Measurements from ENCODE around the gene SCAF8. TPM values are rescaled to one million over a fixed set of nuclear protein-coding genes. Genes with fewer than 3 reads are reported as not detected.

The SCAF8 gene
- polyA plus RNA-seq, 1 donor from 2014 or later: 34.1 TPM

DNA sequence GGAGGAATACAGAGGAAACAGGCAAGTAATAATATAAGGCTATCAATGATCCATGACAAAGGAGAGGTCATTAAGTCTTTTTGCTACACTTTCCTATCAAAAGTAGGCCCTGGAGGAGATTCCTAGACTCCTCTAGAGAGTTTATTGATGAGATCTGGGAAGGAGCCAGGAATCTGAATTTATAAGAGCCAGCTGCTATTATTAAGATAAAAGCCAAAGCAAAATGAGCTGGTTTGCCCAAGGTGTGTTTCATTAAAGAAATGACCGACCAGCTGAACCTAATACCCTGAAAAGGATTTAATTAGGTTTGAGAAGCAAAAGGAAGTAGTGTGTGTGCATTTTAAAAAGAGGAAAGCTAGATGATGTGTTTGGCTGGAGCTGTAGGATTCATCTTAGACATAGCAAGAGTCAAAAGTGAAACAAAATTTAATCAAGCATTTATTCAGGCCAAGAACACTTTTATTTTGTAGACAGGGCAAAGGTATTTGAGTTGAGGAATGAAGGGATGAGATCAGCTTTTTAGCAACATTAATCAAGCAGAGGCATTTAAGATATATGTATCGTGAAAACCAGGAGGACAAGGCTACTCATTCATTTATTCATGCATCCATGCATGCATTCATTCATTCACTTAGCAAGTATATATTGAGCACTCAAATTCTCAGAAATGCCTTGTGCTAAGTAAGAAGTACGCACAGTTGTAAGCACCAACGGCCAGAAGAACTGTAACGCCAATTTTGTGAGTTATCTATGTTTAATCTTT lies 43.5 kb upstream of the SCAF8 start:
- H3F3A ChIP-seq (ENCODE audit: insufficient read depth, low read length, poor library complexity, severe bottlenecking): no peaks in the 10 kb centered on the region
- no peak for TF ChIP-seq RAD21 (conservative IDR thresholded peaks at IDR 0.05)
- no peak for TF ChIP-seq POLR2AphosphoS5 (IDR thresholded peaks at IDR 0.05)
- TF ChIP-seq TAF1 (IDR thresholded peaks at IDR 0.05; ENCODE audit: low read depth): no peak
- no peak for TF ChIP-seq MXI1 (conservative IDR thresholded peaks at IDR 0.05; ENCODE audit: poor library complexity, severe bottlenecking)
- TF ChIP-seq, protein P1, sequence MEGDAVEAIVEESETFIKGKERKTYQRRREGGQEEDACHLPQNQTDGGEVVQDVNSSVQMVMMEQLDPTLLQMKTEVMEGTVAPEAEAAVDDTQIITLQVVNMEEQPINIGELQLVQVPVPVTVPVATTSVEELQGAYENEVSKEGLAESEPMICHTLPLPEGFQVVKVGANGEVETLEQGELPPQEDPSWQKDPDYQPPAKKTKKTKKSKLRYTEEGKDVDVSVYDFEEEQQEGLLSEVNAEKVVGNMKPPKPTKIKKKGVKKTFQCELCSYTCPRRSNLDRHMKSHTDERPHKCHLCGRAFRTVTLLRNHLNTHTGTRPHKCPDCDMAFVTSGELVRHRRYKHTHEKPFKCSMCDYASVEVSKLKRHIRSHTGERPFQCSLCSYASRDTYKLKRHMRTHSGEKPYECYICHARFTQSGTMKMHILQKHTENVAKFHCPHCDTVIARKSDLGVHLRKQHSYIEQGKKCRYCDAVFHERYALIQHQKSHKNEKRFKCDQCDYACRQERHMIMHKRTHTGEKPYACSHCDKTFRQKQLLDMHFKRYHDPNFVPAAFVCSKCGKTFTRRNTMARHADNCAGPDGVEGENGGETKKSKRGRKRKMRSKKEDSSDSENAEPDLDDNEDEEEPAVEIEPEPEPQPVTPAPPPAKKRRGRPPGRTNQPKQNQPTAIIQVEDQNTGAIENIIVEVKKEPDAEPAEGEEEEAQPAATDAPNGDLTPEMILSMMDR (IDR thresholded peaks at IDR 0.05; ENCODE audit: poor library complexity, severe bottlenecking): no peak
- no peak for TF ChIP-seq EP300 (conservative IDR thresholded peaks at IDR 0.05; ENCODE audit: poor library complexity, severe bottlenecking)
- TF ChIP-seq, protein P2, sequence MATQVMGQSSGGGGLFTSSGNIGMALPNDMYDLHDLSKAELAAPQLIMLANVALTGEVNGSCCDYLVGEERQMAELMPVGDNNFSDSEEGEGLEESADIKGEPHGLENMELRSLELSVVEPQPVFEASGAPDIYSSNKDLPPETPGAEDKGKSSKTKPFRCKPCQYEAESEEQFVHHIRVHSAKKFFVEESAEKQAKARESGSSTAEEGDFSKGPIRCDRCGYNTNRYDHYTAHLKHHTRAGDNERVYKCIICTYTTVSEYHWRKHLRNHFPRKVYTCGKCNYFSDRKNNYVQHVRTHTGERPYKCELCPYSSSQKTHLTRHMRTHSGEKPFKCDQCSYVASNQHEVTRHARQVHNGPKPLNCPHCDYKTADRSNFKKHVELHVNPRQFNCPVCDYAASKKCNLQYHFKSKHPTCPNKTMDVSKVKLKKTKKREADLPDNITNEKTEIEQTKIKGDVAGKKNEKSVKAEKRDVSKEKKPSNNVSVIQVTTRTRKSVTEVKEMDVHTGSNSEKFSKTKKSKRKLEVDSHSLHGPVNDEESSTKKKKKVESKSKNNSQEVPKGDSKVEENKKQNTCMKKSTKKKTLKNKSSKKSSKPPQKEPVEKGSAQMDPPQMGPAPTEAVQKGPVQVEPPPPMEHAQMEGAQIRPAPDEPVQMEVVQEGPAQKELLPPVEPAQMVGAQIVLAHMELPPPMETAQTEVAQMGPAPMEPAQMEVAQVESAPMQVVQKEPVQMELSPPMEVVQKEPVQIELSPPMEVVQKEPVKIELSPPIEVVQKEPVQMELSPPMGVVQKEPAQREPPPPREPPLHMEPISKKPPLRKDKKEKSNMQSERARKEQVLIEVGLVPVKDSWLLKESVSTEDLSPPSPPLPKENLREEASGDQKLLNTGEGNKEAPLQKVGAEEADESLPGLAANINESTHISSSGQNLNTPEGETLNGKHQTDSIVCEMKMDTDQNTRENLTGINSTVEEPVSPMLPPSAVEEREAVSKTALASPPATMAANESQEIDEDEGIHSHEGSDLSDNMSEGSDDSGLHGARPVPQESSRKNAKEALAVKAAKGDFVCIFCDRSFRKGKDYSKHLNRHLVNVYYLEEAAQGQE (IDR thresholded peaks at IDR 0.05; ENCODE audit: borderline replicate concordance): no peak
- TF ChIP-seq EZH2 (IDR thresholded peaks at IDR 0.05; ENCODE audit: borderline replicate concordance, insufficient read depth, low read length, poor library complexity, severe bottlenecking): no peak
- no peak for TF ChIP-seq SMC3 (conservative IDR thresholded peaks at IDR 0.05; ENCODE audit: poor library complexity)
- H3K27me3 ChIP-seq (ENCODE audit: insufficient read depth, low read depth, low read length): no peaks in the 10 kb centered on the region
- H3K9me3 ChIP-seq (ENCODE audit: low read length): no peaks in the 10 kb centered on the region
- H3K79me2 ChIP-seq (replicated peaks; ENCODE audit: insufficient read depth, low read length): no peaks in the 10 kb centered on the region
- H3K9ac ChIP-seq (ENCODE audit: low read length): no peak overlapping the region
- H3K4me3 ChIP-seq (ENCODE audit: low read length): no peak overlapping the region
- H3K27ac ChIP-seq (ENCODE audit: low read length): no peak overlapping the region
- no peaks in the 10 kb centered on the region for H4K20me1 ChIP-seq (ENCODE audit: insufficient read depth)
- no peaks in the 10 kb centered on the region for H3K9me2 ChIP-seq (ENCODE audit: insufficient read depth, low read length)
- no peaks in the 10 kb centered on the region for H3K36me3 ChIP-seq (ENCODE audit: insufficient read depth, low read length)
- no peak overlapping the region for H3K4me2 ChIP-seq (ENCODE audit: low read length)
- H2AFZ ChIP-seq (ENCODE audit: low read depth, low read length): no peak overlapping the region

DNA sequence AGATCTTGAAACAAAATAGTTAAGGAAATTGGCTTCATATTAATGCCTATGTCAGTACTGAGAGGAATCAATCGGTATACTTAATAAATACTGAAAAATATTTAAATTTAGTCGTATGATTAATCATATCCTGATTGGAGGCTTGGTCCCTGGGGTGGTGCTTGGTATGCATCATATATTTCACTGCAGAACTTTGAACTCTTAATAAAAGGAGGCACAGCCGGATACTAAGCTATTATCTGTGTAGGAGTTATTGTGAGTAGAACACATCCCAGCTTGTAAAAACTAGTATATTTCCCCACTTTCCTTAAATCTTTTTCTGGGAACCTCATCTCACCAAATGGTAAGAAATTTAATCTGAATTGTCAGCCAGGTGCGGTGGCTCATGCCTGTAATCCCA lies 42.4 kb upstream of the SCAF8 start:
- Histone ChIP-seq H2AFZ (ENCODE audit: low read depth, low read length) (no peak overlapping the region), H3F3A (ENCODE audit: insufficient read depth, low read length, poor library complexity, severe bottlenecking) (no peaks in the 10 kb centered on the region), H3K4me2 (ENCODE audit: low read length) (no peak overlapping the region), H3K27me3 (ENCODE audit: insufficient read depth, low read depth, low read length) (no peaks in the 10 kb centered on the region), H3K9me2 (ENCODE audit: insufficient read depth, low read length) (no peaks in the 10 kb centered on the region), H3K36me3 (ENCODE audit: insufficient read depth, low read length) (no peaks in the 10 kb centered on the region), H3K9ac (ENCODE audit: low read length) (no peak overlapping the region), H3K9me3 (ENCODE audit: low read length) (no peaks in the 10 kb centered on the region), H3K27ac (ENCODE audit: low read length) (no peak overlapping the region), H3K79me2 (replicated peaks; ENCODE audit: insufficient read depth, low read length) (no peaks in the 10 kb centered on the region), H4K20me1 (ENCODE audit: insufficient read depth) (no peaks in the 10 kb centered on the region), H3K4me3 (ENCODE audit: low read length) (no peak overlapping the region)
- TF ChIP-seq POLR2AphosphoS5 (IDR thresholded peaks at IDR 0.05): no peak
- TF ChIP-seq TAF1 (IDR thresholded peaks at IDR 0.05; ENCODE audit: low read depth): no peak
- TF ChIP-seq SMC3 (conservative IDR thresholded peaks at IDR 0.05; ENCODE audit: poor library complexity): no peak
- no peak for TF ChIP-seq RAD21 (conservative IDR thresholded peaks at IDR 0.05)
- TF ChIP-seq, protein P2 (IDR thresholded peaks at IDR 0.05; ENCODE audit: borderline replicate concordance): no peak
- TF ChIP-seq EP300 (conservative IDR thresholded peaks at IDR 0.05; ENCODE audit: poor library complexity, severe bottlenecking): no peak
- TF ChIP-seq EZH2 (IDR thresholded peaks at IDR 0.05; ENCODE audit: borderline replicate concordance, insufficient read depth, low read length, poor library complexity, severe bottlenecking): no peak
- TF ChIP-seq, protein P1 (IDR thresholded peaks at IDR 0.05; ENCODE audit: poor library complexity, severe bottlenecking): no peak
- TF ChIP-seq MXI1 (conservative IDR thresholded peaks at IDR 0.05; ENCODE audit: poor library complexity, severe bottlenecking): no peak
